ENCODE data around the gene GPBAR1.

The GPBAR1 gene

DNA sequence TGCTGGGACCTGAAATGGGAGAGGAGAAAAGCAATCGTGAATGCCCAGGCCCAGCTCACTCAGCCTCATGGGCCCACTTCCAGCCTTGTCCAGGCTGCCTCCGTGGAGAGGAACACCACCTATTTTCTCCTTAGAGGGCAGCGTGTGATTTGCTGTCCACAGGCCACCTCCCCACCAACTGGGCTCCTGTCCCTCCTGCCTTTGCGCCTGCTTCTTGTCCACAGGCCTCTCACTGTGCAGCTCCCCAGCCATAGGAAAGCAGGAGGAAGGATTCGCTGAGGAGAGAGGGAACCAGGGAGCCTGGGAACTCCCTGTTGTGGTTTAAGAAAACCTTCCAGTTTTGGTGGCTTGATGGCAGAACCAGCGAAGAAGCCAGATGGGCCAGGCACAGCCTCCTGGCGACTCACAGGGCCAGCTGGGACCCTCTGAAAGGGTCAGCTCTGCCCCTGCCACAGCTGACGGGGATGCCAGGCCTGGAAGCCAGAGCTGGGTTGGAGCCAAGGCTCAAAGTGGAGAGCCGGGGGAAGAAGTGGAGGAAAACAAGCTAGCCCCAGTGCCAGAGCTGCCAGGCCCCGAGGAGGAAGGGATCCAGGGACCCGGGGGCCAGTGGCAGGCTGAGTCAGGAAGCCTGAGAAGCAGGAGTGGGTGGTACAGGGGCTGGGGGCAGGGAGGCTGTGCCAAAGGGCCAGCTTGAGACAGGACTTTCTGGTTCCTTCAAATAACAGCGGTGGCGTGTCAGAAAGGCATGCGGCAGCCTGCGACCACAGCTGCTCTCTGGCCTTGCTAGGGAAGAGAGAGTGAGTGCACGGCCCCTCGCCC lies 21.6 kb downstream of the GPBAR1 start:
- peak in 53 of 58 donors; percentile 28 to 77 (median 53) for DNase-seq

DNA sequence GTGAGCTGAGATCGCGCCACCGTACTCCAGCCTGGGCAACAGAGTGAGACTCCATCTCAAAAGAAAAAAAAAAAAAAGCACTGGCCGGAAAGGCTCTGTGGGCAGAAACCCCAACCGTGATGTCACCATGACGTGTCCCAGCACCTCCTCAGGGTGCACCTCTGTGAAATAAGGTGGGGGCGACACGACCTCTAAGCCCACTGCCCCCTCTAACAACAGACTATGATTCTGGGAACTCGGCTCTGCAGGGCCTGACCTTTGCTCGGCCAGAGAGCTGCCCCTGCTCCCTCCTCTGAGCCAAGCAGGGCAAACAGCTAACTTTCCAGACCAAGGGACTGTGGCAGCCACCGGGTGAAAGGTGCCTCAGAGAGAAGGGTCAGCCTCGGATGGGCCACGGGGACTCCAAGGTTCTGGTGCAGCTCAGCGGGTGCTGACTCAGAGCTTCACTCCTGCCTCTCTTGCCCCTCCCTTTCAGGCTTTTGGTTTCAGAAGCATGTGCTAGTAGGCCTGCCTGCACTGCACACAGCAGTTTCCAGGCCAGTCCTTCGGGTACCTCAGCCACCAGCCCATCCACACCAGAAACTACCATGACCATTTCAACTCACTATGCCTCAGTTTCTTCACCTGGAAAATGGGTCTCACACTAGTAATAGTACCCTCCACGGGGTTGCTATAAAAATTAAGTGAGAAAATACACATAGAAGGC lies 23.4 kb downstream of the GPBAR1 start:
- peak in 2 of 58 donors; percentile 18 to 36 for DNase-seq

DNA sequence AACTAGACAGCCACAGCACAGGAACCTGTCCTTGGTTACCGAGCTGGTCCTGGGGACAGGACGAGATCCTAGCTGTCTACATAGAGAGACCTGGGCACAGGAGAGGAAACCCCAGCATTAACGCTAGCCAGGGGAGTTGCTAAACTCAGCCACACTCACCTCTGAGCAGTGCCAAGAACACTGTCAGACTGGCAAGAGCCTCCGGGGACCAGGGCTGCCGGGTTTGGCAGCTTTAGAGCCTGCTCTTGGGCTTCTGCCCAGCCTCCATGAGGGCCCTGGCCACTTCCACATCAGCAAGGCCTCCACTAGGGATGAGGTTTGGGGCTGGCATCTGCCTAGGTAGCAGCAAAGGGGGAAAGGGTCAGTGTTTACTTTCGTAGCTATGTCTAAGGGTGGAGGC lies 24.8 kb downstream of the GPBAR1 start:
- peak in 48 of 58 donors; percentile 18 to 76 (median 46) for DNase-seq

DNA sequence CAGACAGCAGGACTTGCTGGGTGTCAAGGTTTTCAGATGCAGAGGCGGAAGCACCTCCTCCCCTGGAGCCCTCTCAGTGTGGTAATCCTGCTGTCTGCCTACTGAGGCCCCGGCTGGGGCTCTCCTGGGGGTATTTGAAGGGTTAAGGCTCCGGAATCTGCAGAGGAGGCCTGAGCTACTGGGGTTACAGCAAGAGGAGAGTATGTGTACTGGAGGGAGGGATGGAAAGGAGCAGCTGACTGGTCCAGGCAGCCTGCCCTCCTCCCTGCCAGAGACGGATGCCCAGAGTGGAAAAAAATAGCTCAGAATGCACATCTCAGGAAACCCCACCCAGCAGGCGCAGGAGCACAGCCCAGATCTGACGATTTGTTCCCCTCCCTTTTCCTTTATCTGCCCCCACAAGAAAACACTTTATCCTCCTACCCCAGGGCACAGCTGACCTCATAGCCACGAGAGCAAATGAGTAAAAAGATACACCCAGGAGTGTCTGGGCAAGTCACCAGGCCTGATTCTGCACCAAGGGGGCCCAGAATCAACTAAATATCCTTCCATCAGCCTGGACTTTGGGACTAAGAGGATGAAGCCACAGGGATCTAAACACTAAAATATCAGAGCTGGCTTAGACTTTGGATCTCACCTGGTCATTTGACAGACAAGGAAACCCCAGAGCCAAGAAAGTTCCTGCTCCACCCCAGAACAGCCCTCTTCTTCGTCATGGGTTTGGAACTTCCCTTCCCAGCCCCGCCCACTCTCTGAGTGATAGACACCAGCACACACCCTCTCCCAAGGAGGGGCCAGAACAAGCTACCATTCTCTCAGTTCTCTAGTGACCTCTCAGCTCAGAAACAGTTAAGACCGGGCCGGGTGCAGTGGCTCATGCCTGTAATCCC lies 26.0 kb downstream of the GPBAR1 start:
- peak; percentile 28 to 93 (median 83) for DNase-seq

DNA sequence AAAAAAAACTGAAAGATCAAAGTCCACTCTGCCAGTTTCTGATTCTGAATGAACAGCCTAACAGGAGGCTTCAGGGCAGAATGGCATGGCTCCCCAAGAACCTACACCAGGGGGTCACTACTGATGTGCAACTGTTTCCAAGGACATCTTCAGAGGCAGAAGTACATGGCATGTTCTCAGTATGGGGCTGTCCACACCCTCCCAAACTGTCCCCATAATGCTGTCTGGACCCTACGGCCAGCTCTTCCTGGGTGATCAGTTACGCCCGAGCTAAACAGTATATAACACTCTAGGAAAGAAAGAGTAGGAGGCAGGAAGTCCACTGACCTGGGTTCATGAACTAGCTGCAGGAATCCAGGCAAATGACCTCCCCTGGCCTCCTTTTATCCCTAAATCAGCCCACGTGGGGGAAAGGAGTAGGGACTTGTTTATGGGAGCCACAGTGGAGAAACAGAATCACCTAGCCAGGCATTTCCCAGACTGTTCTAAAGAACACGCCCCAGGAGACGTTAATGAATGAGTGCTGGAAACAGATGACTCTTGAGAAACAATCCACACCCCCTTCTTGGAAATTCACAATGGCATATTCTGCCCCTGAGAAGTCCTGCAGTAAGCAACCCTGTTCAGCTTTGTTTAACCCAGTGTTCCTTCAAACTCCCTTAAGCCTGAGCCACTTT lies 29.0 kb downstream of the GPBAR1 start:
- peak in 3 of 58 donors; percentile 59 to 62 (median 60) for DNase-seq

DNA sequence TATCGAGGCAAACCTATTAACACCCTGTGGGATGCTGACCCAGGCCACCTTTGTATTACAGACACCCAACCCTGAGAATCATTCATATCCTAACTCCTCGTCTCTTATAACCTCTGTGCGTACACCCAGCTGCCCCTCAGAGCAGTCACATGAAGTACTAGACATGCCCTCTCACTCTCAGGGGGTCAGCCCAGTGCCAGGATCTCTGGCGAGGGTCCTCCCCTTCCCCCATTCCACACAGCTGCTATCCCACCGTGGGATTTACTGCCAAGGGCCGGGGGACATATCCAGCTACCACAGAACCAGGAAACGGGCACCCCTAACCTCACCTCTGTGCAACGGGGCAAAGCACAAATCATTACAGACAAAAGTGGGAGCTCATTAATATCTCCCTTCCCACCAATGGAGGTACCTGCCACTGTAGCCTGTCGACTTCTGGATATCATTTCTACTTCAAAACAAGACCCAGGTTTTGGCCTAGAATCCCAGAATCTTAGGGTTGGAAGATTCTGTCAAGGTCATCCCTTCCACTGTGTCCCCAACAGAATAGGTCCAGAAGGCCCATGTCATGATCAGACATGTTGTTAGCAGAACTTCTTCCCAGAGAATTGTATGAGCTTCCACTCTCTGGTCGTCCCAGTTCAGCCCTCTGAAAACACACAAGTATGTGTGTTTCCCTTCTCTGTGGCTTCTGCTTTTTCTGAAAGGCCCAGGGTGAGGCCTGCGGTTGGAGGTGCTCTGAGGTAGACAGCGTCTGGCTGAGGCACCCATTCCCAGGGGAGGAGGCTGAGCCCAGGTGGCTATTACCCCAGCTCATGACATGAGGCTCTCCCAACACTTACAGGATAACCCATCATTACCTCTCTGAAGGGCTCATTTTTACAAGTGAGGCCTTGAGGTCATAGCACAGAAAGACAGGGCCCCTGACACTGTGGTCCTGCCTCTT lies 29.8 kb downstream of the GPBAR1 start:
- no peak for DNase-seq

DNA sequence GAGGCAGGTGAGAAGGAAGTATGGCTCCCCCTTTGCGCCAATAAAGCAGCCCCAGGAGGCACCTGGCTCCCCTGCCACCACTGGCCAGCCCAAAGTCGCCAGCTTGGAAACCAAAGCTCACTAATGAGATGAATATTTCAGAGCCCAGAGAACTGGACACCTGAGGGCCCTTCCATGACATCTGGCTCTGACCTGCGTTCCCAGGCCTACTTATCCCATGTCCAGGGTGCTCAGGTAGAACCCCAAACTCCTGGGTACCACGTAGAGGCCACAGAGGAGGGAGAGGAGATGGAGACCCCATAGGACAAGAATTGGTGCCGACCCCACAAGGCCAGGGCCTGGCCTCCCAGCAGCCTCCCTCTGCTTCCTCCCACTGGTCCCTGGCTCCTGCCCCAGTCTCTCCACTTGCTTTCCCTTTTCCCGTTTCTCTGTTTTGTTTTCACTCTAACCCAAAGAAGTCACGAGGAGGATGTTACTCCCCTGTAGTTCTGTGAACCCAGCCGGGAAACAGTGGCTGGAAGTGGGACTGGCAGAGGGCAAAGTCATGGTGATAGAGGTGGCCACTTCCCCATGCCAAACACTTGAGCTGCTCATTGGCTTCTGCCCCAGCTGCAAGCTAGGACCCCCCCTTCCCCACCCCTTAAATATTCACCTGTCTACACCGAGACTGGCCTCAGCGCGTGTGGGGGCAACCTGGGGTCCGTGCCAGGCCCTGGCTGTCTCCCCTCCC lies 30.7 kb downstream of the GPBAR1 start:
- DNase-seq: peak in 8 of 58 donors; percentile 18 to 68 (median 54)

DNA sequence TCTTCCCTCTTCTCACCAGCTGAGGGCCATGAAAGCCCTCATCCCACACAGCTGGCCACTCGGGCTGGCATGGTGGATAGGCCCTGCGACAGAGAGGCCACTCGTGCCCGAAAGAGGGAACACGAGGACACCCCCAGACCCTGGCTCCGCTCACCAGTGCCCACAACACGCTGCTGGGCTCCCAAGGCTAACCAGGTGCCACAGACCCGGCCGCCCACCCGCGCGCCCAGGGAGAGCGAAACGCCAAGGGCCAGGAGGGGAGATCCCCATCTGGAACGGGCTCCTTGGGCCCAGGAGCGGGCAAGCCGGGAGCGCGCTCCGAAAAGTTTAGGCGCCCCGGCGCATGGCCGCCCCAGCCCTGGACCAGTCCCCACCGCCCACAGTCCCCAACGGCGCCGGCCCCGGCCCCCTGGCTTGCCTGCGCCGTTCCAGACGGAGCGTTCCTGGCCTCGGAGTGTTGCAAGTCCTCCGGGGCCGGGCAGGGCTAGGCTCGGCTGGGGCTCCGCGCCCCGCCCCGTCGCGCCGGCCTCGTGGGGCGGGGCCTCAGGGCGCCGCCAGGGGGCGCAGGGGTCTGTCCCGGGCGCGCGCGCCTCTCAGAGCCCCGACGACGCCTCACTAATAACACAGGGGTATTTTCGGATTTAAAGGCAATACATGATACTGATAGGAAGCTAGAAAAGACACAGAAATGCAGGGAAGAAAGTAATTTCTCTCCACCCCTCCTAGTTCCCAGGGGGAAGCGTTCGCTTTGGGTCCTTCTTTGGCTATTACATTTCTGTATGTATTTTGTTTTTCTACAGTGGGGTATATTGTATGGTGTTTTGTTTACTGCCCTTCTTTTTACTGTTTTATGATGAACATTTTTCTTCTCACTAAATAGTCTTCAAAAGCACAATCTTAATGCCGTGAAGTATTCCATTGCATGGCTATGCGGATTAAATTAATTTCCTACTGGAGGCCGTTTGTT lies 31.5 kb downstream of the GPBAR1 start, which contains the start of gene TMBIM1:
TMBIM1 (minus strand) TSS at position 456 of the 967 bp plus-strand sequence. CDS start 10,362 bp downstream, outside the sequence.
- DNase-seq: peak in 43 of 58 donors; percentile 13 to 78 (median 59)

DNA sequence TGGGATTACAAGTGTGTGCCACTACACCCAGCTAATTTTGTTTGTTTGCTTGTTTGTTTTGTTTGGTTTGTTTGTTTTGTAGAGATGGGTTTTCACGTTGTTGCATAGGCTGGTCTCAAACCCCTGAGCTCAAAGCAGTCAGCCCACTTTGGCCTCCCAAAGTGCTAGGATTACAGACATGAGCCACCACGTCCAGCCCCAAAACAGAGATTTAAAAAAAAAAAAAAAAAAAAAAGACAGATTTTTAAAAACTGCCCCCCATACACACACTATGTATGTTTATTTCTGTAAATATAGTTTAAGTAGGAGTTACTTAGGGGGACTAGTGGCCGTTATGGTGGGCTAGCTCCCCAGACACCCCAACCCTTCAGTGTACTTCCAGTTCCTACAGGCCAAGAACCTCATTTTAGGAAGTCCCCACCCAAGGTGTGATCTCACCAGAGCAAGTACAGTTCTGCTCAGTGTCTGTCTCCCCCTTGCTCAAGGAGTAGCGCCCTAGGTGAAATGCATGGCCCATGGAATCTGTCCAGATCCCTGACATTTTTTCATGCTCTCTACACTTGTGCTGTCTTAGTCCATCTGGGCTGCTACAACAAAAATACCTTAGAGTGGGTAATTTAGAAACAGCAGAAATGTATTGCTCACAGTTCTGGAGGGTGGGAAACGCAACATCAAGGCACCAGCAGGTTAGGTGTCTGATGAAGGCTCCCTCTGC lies 33.1 kb downstream of the GPBAR1 start:
- DNase-seq: no peak

DNA sequence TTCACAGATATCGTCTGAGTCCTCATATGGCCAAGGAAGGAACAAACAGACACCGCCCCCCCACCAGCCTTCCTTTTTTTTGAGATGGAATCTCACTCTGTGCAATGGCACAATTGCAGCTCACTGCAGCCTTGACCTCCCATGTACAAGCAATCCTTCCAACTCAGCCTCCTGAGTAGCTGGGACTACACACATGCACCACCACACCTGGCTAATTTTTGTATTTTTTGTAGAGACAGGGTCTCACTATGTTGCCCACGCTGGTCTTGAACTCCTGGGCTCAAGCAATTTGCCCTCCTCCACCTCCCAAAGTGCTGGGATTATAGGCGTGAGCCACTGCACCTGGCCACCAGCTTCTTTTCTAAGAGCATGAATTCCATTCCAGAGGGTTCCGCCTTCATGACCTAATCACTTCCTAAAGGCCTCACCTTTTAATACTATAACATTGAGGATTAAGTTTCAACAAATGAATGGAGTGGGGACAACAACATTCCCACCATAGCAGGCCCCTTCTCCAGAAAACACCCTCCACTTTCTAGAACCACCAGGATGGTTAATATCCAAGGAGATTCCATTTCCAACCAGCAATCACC lies 33.7 kb downstream of the GPBAR1 start:
- no peak for DNase-seq

DNA sequence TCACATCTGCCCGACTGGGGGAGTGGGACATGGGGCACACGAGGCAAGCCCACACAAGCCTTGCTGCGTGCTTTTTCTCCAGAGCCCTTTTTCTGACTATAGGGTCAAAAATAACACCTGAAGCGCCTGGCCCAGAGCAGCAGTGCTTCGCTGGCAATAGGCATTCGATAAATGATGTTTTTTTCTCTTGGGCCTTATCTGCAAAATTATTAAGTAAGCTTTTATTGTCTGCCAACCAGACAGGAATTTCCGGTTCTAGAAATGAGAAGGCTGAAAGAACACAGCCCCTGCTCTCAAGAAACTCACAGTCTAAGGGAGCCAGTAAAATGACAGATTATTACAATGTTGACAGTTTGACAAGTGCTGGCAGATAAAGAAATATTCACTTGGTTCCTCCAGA lies 34.2 kb downstream of the GPBAR1 start:
- DNase-seq: no peak

DNA sequence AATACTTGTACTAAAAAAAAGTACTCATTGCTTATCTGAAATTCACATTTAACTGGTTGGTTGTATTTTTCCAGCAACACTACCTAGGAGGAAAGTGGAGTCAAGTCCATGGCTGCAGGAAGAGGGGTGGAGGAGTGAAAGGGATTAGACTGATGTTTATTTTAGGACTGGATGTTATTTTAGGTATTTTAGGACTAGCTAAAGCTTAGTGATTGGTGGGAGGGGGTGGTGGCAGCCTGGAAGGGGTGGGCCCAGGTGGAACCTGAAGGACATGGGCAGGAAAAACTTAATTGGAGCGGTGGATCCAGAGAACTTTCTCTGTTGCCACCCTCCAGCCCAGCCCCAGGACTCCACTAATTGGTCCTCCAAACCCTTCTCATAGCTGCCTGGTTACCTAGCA lies 35.4 kb downstream of the GPBAR1 start:
- no peak for DNase-seq

DNA sequence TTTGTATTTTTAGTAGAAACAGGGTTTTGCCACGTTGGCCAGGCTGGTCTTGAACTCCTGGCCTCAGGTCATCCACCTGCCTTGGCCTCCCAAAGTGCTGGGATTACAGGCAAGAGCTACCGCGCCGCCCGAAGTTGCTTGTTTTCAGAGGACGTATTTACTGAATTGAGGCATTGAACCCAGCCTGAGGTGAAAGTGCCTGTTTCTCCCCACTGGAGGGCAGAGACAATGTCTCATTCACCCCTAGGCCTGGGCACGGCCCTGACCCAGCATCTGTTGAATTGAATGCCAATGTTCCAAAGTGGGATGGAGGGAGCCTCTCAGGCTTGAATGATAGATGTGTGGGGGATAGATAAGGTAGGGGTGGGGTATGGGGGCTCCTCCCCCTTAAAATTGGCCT lies 36.0 kb downstream of the GPBAR1 start:
- DNase-seq: peak in 35 of 58 donors; percentile 5 to 79 (median 51)

DNA sequence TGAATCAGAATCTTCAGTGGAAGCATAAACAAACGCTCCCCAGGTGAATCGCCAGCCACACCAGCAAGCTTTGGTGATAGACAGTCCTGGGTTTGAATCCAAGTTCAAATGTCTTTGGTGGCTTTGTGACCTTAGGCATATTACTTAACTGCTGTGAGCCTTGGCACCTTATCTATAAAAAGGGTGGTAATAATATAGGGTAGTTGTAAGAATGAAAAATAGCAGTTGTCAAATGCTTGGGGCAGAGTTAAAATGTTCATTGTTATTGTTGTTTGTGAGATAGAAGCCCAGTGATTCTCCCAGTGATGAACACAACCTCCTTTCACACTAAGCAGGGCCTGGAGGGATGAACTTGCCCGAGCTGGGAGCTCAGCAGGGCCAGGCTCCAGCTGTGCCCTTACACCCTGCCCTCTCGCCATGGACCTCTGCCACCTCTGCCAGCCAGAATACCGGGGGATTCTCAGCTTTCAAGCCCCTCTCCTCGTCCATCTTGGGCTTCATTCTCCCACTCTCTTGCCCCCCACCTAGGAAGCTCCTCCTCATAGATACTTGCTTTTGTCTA lies 37.6 kb downstream of the GPBAR1 start:
- peak in 22 of 58 donors; percentile 11 to 61 (median 28) for DNase-seq

DNA sequence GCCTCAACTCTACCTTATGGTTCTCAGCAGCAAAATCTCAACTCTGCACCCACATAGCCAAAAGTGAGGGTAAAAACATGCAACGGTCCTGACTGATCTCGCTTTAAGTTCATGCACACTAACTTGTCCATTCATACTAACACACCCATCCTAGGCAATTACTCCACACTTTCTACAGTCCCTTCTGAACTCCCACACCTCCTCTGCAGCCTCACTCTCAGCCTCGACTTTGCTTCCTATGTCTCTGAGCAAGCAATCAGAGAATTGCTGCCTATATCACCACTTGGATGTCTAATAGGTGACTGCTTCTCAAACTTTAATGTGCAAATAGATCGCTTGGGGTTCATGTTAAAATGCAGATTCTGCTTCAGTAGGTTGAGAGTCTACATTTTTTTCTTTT lies 39.3 kb downstream of the GPBAR1 start:
- DNase-seq: no peak

All from anterior cingulate cortex (tissue), 58 donors.